ENCODE measurements around the gene PIN4. TPM values are rescaled to one million over a fixed set of nuclear protein-coding genes. Genes with fewer than 3 reads are reported as not detected.

PIN4 gene
- total RNA-seq, 2 experiments from 2014 or later: 12.3 to 14.6 TPM

DNA sequence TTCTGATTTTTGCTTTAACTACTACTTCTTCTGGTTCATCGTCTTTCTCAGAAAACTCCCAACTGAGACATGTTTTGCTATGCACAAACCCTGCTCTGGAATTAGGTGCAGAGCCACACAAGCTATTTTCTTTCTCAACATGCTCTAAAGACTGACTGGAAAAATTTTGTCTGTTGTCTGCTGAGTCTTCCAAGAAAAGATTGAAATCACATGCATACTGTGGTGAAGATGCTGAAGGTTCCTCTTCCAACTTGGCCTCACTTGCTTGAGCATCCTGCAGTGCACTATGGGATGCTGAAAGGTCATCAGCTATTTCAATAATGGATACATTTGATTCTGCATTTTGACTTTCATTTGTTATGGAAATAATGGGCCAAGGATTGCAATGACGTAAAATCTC is 24.1 kb downstream of the PIN4 start:
- ChIA-PET POLR2A (interaction anchor here (1.2 kb wide), 1 partner anchor 33 kb away, joined by 3 read pairs; the partner anchor contains the start of gene ERCC6L), CTCF (ENCODE audit: unreplicated experiment) (no interaction called here)
- no peaks in the 10 kb centered on the region for H3K9me3 ChIP-seq (ENCODE audit: low read length)
- TF ChIP-seq EZH2phosphoT487 (IDR thresholded peaks at IDR 0.05; ENCODE audit: borderline replicate concordance, low read depth, low read length): no peak
- TF ChIP-seq, protein P1, sequence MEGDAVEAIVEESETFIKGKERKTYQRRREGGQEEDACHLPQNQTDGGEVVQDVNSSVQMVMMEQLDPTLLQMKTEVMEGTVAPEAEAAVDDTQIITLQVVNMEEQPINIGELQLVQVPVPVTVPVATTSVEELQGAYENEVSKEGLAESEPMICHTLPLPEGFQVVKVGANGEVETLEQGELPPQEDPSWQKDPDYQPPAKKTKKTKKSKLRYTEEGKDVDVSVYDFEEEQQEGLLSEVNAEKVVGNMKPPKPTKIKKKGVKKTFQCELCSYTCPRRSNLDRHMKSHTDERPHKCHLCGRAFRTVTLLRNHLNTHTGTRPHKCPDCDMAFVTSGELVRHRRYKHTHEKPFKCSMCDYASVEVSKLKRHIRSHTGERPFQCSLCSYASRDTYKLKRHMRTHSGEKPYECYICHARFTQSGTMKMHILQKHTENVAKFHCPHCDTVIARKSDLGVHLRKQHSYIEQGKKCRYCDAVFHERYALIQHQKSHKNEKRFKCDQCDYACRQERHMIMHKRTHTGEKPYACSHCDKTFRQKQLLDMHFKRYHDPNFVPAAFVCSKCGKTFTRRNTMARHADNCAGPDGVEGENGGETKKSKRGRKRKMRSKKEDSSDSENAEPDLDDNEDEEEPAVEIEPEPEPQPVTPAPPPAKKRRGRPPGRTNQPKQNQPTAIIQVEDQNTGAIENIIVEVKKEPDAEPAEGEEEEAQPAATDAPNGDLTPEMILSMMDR (conservative IDR thresholded peaks at IDR 0.05; ENCODE audit: low read length): no peak
- BruUV-seq (replicated peaks): no TSS peak
- no peak overlapping the region for H3K4me2 ChIP-seq (ENCODE audit: low read length)
- H4K20me1 ChIP-seq (ENCODE audit: insufficient read depth, low read length): no peaks in the 10 kb centered on the region
- H3K4me3 ChIP-seq (ENCODE audit: low read depth, low read length, poor library complexity, severe bottlenecking): no peak overlapping the region
- DNase-seq (ENCODE audit: low spot score): no peak
- H2AFZ ChIP-seq (ENCODE audit: low read length): no peak overlapping the region
- H3K9me2 ChIP-seq (ENCODE audit: insufficient read depth, low read length): no peaks in the 10 kb centered on the region
- no peak overlapping the region for H3K27ac ChIP-seq (ENCODE audit: low read depth, low read length, poor library complexity, severe bottlenecking)
- H3K79me2 ChIP-seq (ENCODE audit: insufficient read depth, low read depth, low read length): peaks cover 5% of the 10 kb centered on the region; the same call in 1 of the 2 replicates
- no peaks in the 10 kb centered on the region for H3K4me1 ChIP-seq (ENCODE audit: insufficient read depth, low read length, poor library complexity, severe bottlenecking)
- intact Hi-C loops (cut with micrococcal nuclease; ENCODE audit: unreplicated experiment): no loop called here
- H3K36me3 ChIP-seq (ENCODE audit: insufficient read depth, low read length): peaks cover 37% of the 10 kb centered on the region

DNA sequence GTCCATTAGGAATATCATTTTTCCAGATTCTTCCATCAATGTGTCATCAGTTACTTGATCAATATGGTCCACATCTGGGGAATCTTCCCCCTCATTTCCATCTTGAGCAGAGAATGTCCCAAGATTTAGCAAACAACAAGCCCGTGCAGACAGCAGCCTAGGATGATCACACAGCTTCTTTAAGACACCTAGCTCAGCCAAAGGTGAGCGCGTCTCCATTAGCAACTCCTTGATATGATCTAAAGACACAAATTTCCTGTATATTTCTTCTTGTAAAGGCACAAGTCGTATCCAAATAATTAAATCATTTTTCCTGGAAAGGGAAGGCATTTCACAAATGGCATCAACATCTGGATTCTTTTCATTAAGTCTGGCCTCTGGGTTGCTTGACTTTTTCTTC is 25.8 kb downstream of the PIN4 start:
- Histone ChIP-seq H3K4me3 (ENCODE audit: low read depth, low read length, poor library complexity, severe bottlenecking) (no peak overlapping the region), H3K36me3 (ENCODE audit: insufficient read depth, low read length) (peaks cover 37% of the 10 kb centered on the region), H3K79me2 (ENCODE audit: insufficient read depth, low read depth, low read length) (peaks cover 6% of the 10 kb centered on the region; the same call in 1 of the 2 replicates), H3K4me2 (ENCODE audit: low read length) (no peak overlapping the region), H3K27ac (ENCODE audit: low read depth, low read length, poor library complexity, severe bottlenecking) (no peak overlapping the region), H4K20me1 (ENCODE audit: insufficient read depth, low read length) (no peaks in the 10 kb centered on the region), H2AFZ (ENCODE audit: low read length) (no peak overlapping the region), H3K9me3 (ENCODE audit: low read length) (no peaks in the 10 kb centered on the region), H3K4me1 (ENCODE audit: insufficient read depth, low read length, poor library complexity, severe bottlenecking) (no peaks in the 10 kb centered on the region), H3K9me2 (ENCODE audit: insufficient read depth, low read length) (no peaks in the 10 kb centered on the region)
- intact Hi-C loops (cut with micrococcal nuclease; ENCODE audit: unreplicated experiment): no loop called here
- TF ChIP-seq, protein P1 (conservative IDR thresholded peaks at IDR 0.05; ENCODE audit: low read length): no peak
- TF ChIP-seq EZH2phosphoT487 (IDR thresholded peaks at IDR 0.05; ENCODE audit: borderline replicate concordance, low read depth, low read length): no peak
- CTCF ChIA-PET (ENCODE audit: unreplicated experiment): no interaction called here
- POLR2A ChIA-PET: no interaction called here
- BruUV-seq (replicated peaks): no TSS peak
- DNase-seq (ENCODE audit: low spot score): no peak

DNA sequence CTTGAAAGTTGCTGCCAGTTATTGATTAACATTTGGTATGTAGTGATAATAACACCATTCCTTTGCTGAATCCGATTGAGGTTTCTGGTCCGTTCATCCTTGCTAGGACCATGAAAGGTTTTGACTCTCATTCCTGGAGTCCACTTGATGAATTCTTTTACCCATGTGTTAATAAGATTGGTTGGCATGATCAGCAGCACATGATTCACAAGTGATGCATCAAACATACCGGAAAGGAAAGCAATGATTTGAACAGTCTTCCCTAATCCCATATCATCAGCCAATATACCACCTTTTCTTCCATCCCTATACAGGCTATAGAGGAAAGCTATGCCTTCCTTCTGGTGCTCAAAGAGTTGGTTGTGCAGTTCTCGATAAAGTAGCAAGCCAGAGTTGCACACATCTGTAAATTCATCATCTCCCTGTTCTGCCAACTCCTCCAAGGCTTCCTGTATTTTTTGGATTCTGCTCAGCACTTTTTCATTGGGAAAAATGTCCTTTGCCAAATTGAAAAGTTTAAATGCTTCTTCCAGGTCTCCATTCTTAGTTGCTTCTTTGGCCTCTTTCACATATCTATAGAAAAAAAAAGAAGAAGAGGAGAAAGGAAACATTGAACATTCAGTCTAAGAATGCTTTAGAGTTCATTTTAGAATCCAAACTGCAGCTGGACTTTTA is 26.7 kb downstream of the PIN4 start:
- Histone ChIP-seq H3K27ac (ENCODE audit: low read depth, low read length, poor library complexity, severe bottlenecking) (no peak overlapping the region), H3K36me3 (ENCODE audit: insufficient read depth, low read length) (peaks cover 37% of the 10 kb centered on the region), H3K9me3 (ENCODE audit: low read length) (no peaks in the 10 kb centered on the region), H2AFZ (ENCODE audit: low read length) (no peak overlapping the region), H3K79me2 (ENCODE audit: insufficient read depth, low read depth, low read length) (peaks cover 6% of the 10 kb centered on the region; the same call in 1 of the 2 replicates), H3K4me1 (ENCODE audit: insufficient read depth, low read length, poor library complexity, severe bottlenecking) (no peaks in the 10 kb centered on the region), H3K9me2 (ENCODE audit: insufficient read depth, low read length) (no peaks in the 10 kb centered on the region), H3K4me3 (ENCODE audit: low read depth, low read length, poor library complexity, severe bottlenecking) (no peak overlapping the region), H4K20me1 (ENCODE audit: insufficient read depth, low read length) (no peaks in the 10 kb centered on the region), H3K4me2 (ENCODE audit: low read length) (no peak overlapping the region)
- ChIA-PET CTCF (ENCODE audit: unreplicated experiment) (no interaction called here), POLR2A (no interaction called here)
- no peak for TF ChIP-seq EZH2phosphoT487 (IDR thresholded peaks at IDR 0.05; ENCODE audit: borderline replicate concordance, low read depth, low read length)
- TF ChIP-seq, protein P1 (conservative IDR thresholded peaks at IDR 0.05; ENCODE audit: low read length): no peak
- no TSS peak for BruUV-seq (replicated peaks)
- DNase-seq (ENCODE audit: low spot score): no peak
- intact Hi-C loops (cut with micrococcal nuclease; ENCODE audit: unreplicated experiment): no loop called here
